DMS153 treated with DMSO at 0.1 percent for 48 hours (cell line): Measurements from ENCODE around the gene SATL1.
"Not testable (repeated sequence)": the region's sequence is repeated elsewhere in the genome, so short reads cannot be mapped to it uniquely, and the experiment has no call there.

Experiments used
- DNase-seq: peaks from one replicate; lab custom pipeline; 2025; ENCODE audit not compliant: unreplicated experiment; lab: John Stamatoyannopoulos, UW

The SATL1 gene

GRCh38 chrX:85109235-85109634 lies 134.3 kb downstream of the SATL1 start:
- DNase-seq, result no peak

- DNase-seq, result no peak
Observed at GRCh38 chrX:85108165-85108564, 135.4 kb downstream of the SATL1 start.

GRCh38 chrX:85107407-85107806 lies 136.2 kb downstream of the SATL1 start:
- DNase-seq, result no peak

- DNase-seq, result no peak
Observed at GRCh38 chrX:85089321-85089840, 154.2 kb downstream of the SATL1 start.

- peak; percentile 0 for DNase-seq
Observed at GRCh38 chrX:85084770-85085393, 158.7 kb downstream of the SATL1 start.

GRCh38 chrX:85077247-85077646 lies 166.3 kb downstream of the SATL1 start:
- DNase-seq, result not testable (repeated sequence)

- no peak for DNase-seq
Observed at GRCh38 chrX:85065512-85066198, 177.9 kb downstream of the SATL1 start.

- no peak for DNase-seq
Observed at GRCh38 chrX:85052636-85053343, 190.8 kb downstream of the SATL1 start.

GRCh38 chrX:85052205-85052604 lies 191.4 kb downstream of the SATL1 start:
- no peak for DNase-seq

GRCh38 chrX:85051627-85052026 lies 192.0 kb downstream of the SATL1 start:
- DNase-seq, result no peak
